Mesenchymal stem cell (in vitro differentiated cells and primary cell): Measurements from ENCODE around the gene LMX1B.
A peak's percentile ranks its signal among the peaks of the same experiment; 100 is the strongest.

Source experiments
- DNase-seq: peaks from one replicate; pipeline ENCODE4 v3.0.0-alpha.2; 2013
- H2AFZ ChIP-seq: one replicate; pipeline ENCODE4 v1.6.1; 2013; ENCODE audit warnings: low read depth, mild to moderate bottlenecking, control low read depth, inconsistent platforms, low read length, moderate library complexity
- H2AK5ac ChIP-seq: 2 replicates; pipeline ENCODE4 v1.6.1; 2013; ENCODE audit warnings: low read length, moderate library complexity, mild to moderate bottlenecking, inconsistent platforms; ENCODE audit not compliant: severe bottlenecking
- H2BK120ac ChIP-seq: one replicate; pipeline ENCODE4 v1.6.1; 2013; ENCODE audit warnings: low read depth, mild to moderate bottlenecking, inconsistent platforms, low read length, moderate library complexity
- H2BK12ac ChIP-seq, 2 experiments: one replicate each; pipeline ENCODE4 v1.6.1; 2013; ENCODE audit warnings: inconsistent platforms in 2 of 2, low read length in 2 of 2, mild to moderate bottlenecking in 2 of 2, moderate library complexity in 2 of 2, control low read depth in 1 of 2
- H2BK15ac ChIP-seq: one replicate; pipeline ENCODE4 v1.6.1; 2013; ENCODE audit warnings: mild to moderate bottlenecking, low read depth, inconsistent platforms; ENCODE audit not compliant: poor library complexity, severe bottlenecking
- H2BK5ac ChIP-seq: 2 replicates; pipeline ENCODE4 v1.6.1; 2013; ENCODE audit warnings: low read depth, mild to moderate bottlenecking, low read length, control low read depth, inconsistent platforms; ENCODE audit not compliant: poor library complexity, severe bottlenecking
- H3K14ac ChIP-seq, 2 experiments: one replicate each; pipeline ENCODE4 v1.6.1; 2013; ENCODE audit warnings: inconsistent platforms in 2 of 2, low read length in 2 of 2, control low read depth in 1 of 2, mild to moderate bottlenecking in 1 of 2, moderate library complexity in 1 of 2
- H3K18ac ChIP-seq, 2 experiments: one replicate each; pipeline ENCODE4 v1.6.1; 2013; ENCODE audit warnings: inconsistent platforms in 2 of 2, low read length in 2 of 2, control low read depth in 1 of 2, low read depth in 1 of 2, mild to moderate bottlenecking in 1 of 2
- H3K23ac ChIP-seq, 2 experiments: one replicate each; pipeline ENCODE4 v1.6.1; 2013; ENCODE audit warnings: inconsistent platforms in 2 of 2, low read length in 2 of 2, mild to moderate bottlenecking in 2 of 2, moderate library complexity in 2 of 2, control low read depth in 1 of 2
- H3K27ac ChIP-seq: 2 replicates; pipeline ENCODE4 v1.5.1; 2013; ENCODE audit warnings: mild to moderate bottlenecking, moderate library complexity, low read length, control low read depth, inconsistent platforms; ENCODE audit not compliant: poor library complexity, severe bottlenecking
- H3K27me3 ChIP-seq, 2 experiments: 2 replicates each; pipeline versions ENCODE4 v1.6.1 to v1.7.0; 2013; ENCODE audit warnings: low read length in 2 of 2, mild to moderate bottlenecking in 2 of 2, moderate library complexity in 2 of 2, control low read depth in 1 of 2, inconsistent platforms in 1 of 2; ENCODE audit not compliant: control insufficient read depth in 1 of 2, insufficient read depth in 1 of 2
- H3K36me3 ChIP-seq, 2 experiments: 2 replicates each; pipeline versions ENCODE4 v1.6.1 to v1.7.0; 2013; ENCODE audit warnings: low read length in 2 of 2, control low read depth in 1 of 2, inconsistent platforms in 1 of 2, low read depth in 1 of 2, mild to moderate bottlenecking in 1 of 2; ENCODE audit not compliant: insufficient read depth in 2 of 2, control insufficient read depth in 1 of 2
- H3K4ac ChIP-seq, 2 experiments: one replicate each; pipeline ENCODE4 v1.6.1; 2013; ENCODE audit warnings: inconsistent platforms in 2 of 2, low read length in 2 of 2, mild to moderate bottlenecking in 2 of 2, moderate library complexity in 2 of 2, control low read depth in 1 of 2, low read depth in 1 of 2
- H3K4me1 ChIP-seq: 2 replicates; pipeline ENCODE4 v1.6.1; 2013; ENCODE audit warnings: low read depth, low read length, control low read depth; ENCODE audit not compliant: control insufficient read depth, insufficient read depth
- H3K4me2 ChIP-seq: 2 replicates; pipeline ENCODE4 v1.6.1; 2013; ENCODE audit warnings: low read length, mild to moderate bottlenecking, inconsistent platforms; ENCODE audit not compliant: poor library complexity, severe bottlenecking
- H3K4me3 ChIP-seq, 2 experiments: 2 replicates each; pipeline versions ENCODE4 v1.5.1 to v1.7.0; 2013; ENCODE audit warnings: low read length in 2 of 2, mild to moderate bottlenecking in 2 of 2, control low read depth in 1 of 2, low read depth in 1 of 2; ENCODE audit not compliant: insufficient read depth in 1 of 2
- H3K79me1 ChIP-seq: replicated peaks from 2 replicates; pipeline ENCODE4 v1.6.1; 2013; ENCODE audit warnings: mild to moderate bottlenecking, control low read depth, low read length, inconsistent platforms; ENCODE audit not compliant: poor library complexity, severe bottlenecking
- H3K9ac ChIP-seq: 2 replicates; pipeline ENCODE4 v1.7.0; 2013; ENCODE audit warnings: mild to moderate bottlenecking, low read length, moderate library complexity
- H3K9me3 ChIP-seq: 2 replicates; pipeline ENCODE4 v1.7.0; 2013; ENCODE audit warnings: mild to moderate bottlenecking, low read length; ENCODE audit not compliant: control insufficient read depth
- H4K8ac ChIP-seq: one replicate; pipeline ENCODE4 v1.6.1; 2013; ENCODE audit warnings: inconsistent platforms, mild to moderate bottlenecking, low read length, moderate library complexity
- H4K91ac ChIP-seq: one replicate; pipeline ENCODE4 v1.6.1; 2013; ENCODE audit warnings: mild to moderate bottlenecking, low read length, inconsistent platforms
- WGBS: methylation state at CpG from one replicate; pipeline ENCODE4 v1.1.7; 2013; ENCODE audit warnings: mixed read lengths; 5-methylcytosine and 5-hydroxymethylcytosine counted together

Gene LMX1B

DNA sequence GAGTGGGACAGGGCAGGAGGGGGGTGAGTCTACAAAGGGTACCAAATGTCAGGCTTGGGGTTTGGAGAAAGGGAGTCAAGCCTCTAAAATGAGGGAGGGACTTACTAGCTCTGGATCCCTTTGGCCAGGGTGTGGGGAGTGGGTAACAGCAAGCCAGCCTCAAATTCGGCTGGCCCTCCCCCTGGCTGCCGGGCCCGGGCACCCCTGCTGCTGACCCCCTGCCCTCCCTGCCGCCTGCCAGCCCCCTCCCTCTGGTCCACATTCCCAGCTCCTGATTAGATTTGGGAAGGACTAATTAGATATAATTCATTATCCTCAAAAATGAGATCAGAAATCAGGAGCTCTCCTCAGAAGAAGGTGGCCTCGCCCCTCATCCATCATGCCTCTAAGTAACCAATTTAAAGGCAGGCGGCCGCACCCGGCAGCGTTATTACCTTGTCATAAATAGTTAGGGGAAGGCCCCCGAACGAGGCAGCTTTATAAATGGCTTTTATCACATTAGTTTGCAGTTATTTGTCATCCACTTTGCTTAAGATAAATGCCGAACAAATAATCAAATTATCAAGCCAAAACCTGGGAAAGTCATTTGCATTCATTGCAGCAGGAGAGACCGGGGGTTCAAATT, 44.6 kb downstream of the LMX1B start:
- H3K79me1 ChIP-seq: no peaks in the 10 kb centered on the region
- H3K18ac ChIP-seq: no peak overlapping the region
- H3K4ac ChIP-seq: no peak overlapping the region
- H3K4me2 ChIP-seq: no peak overlapping the region
- H2BK15ac ChIP-seq: no peak overlapping the region
- H3K4me1 ChIP-seq: peaks cover 17% of the 10 kb centered on the region
- H2AK5ac ChIP-seq: no peak overlapping the region
- H2AFZ ChIP-seq: no peak overlapping the region
- H3K9me3 ChIP-seq: no peaks in the 10 kb centered on the region
- no peaks in the 10 kb centered on the region for H3K36me3 ChIP-seq
- no peak overlapping the region for H3K4me3 ChIP-seq
- H3K23ac ChIP-seq: no peak overlapping the region
- no peak overlapping the region for H2BK120ac ChIP-seq
- no peak for DNase-seq
- peaks cover 64 to 81% of the 10 kb centered on the region in 2 experiments for H3K27me3 ChIP-seq
- 69% methylated on average over 9 of the region's 13 CpGs for WGBS
- no peak overlapping the region for H2BK12ac ChIP-seq
- no peak overlapping the region for H4K91ac ChIP-seq
- H4K8ac ChIP-seq: no peak overlapping the region
- H3K14ac ChIP-seq: no peak overlapping the region
- H2BK5ac ChIP-seq: no peak overlapping the region
- H3K9ac ChIP-seq: no peak overlapping the region
- no peak overlapping the region for H3K27ac ChIP-seq

DNA sequence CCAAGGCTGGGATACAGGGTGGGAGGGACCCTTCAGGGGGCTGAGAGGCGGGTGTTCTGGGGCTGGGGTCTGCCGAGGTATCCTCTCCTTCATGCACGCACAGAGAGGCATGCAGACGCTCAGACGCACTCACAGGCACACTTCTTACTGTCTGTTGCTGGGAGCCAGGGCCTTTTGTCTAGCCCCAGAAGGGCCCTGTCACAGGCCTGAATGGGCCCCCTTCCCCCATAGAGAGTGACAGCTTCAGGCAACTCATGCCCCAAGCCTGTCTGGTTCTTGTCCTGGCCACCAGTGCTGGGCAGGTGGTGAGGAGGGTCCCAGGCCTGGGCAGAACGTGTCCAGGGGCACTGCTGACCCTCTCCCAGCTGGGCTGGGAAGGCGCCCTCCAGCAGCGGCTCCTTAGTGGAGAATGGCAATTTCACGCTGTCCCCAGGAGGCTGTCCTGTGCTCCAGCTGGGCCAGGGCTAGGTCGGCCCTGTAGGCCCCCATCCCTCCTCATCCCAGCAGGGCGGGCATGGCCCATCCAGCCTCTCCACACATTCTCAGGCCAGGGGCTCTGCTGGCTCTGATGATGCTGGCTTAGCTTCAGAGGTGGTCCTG, 45.3 kb downstream of the LMX1B start:
- 69% methylated on average over 10 of the region's 11 CpGs for WGBS
- no peak overlapping the region for H2BK15ac ChIP-seq
- H4K91ac ChIP-seq: no peak overlapping the region
- H3K9me3 ChIP-seq: no peaks in the 10 kb centered on the region
- peaks cover 17% of the 10 kb centered on the region for H3K4me1 ChIP-seq
- no peak overlapping the region for H2BK5ac ChIP-seq
- H2AK5ac ChIP-seq: no peak overlapping the region
- no peak overlapping the region for H3K4me3 ChIP-seq
- H3K36me3 ChIP-seq: no peaks in the 10 kb centered on the region
- H2AFZ ChIP-seq: no peak overlapping the region
- H3K27me3 ChIP-seq: peaks cover 61 to 81% of the 10 kb centered on the region in 2 experiments
- H3K18ac ChIP-seq: no peak overlapping the region
- no peak overlapping the region for H3K27ac ChIP-seq
- DNase-seq: no peak
- H2BK12ac ChIP-seq: no peak overlapping the region
- no peak overlapping the region for H3K4me2 ChIP-seq
- no peaks in the 10 kb centered on the region for H3K79me1 ChIP-seq
- H3K9ac ChIP-seq: no peak overlapping the region
- no peak overlapping the region for H3K23ac ChIP-seq
- H4K8ac ChIP-seq: no peak overlapping the region
- H3K4ac ChIP-seq: no peak overlapping the region
- no peak overlapping the region for H2BK120ac ChIP-seq
- no peak overlapping the region for H3K14ac ChIP-seq

DNA sequence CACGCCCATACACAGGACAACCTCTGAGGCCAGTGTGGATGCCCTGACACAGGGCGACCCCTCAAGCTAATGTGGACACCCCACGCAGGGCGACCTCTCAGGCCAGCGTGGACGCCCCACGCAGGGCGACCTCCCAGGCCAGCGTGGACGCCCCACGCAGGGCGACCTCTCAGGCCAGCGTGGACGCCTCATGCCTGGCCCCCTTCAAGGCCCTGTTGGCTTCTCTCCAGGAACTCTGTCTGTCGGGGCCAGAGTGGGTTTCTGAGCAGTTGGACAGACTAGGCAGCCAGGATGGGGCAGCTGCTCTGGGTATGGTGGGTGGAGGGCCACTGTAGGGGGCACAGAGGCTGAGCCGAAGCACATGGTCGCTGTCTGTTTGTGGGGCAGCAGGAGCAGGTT, 47.4 kb downstream of the LMX1B start:
- Histone ChIP-seq H3K27ac (no peak overlapping the region), H3K4ac (no peak overlapping the region), H3K36me3 (no peaks in the 10 kb centered on the region), H2BK12ac (no peak overlapping the region), H3K79me1 (no peaks in the 10 kb centered on the region), H3K4me1 (peaks cover 25% of the 10 kb centered on the region), H3K18ac (no peak overlapping the region), H3K4me2 (no peak overlapping the region), H2AK5ac (no peak overlapping the region), H3K9ac (no peak overlapping the region), H3K4me3 (no peak overlapping the region), H2BK5ac (no peak overlapping the region), H2BK120ac (no peak overlapping the region), H3K9me3 (no peaks in the 10 kb centered on the region), H4K8ac (no peak overlapping the region), H3K14ac (no peak overlapping the region), H3K23ac (no peak overlapping the region), H4K91ac (no peak overlapping the region), H3K27me3 (peaks cover 61 to 82% of the 10 kb centered on the region in 2 experiments), H2BK15ac (no peak overlapping the region), H2AFZ (no peak overlapping the region)
- WGBS: 90% methylated on average over 17 of the region's 17 CpGs
- no peak for DNase-seq

DNA sequence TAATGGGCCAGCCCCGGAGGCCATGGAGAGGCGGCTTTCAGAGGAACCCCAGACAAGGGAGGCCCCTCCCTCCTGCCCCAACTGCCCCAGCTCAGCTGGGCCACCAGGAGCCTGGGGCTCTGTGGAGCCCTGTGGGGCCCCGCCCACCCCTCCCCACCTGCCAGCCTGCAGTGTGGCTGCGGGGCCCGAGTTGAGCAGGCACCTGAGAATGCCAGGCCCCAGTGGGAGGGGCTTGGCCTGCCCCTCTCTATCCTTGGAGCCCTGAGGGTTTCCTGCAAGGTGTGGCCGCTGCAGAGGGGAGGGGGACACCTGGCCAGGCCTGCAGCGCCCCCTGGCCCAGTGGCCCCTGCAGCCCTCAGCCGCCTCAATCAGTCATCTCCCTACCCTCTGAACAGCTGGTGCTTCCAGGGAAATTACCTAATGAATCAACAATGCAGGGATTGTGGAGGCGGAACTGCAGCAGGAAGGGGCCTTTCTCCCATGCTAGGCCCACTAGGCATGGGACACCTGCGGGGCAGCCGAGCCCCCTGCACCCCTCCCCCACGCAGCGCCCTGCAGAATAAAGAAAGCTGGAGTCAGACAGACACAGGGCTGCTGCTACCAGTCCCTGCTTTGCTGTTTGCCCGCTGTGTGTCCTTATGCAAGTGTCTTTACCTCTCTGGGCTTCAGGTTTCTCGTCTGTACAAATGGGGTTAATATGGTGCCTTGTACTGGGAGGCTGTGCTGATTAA, 48.0 kb downstream of the LMX1B start:
- H3K4me2 ChIP-seq: peak overlapping the region; percentile 40
- H3K9me3 ChIP-seq: no peaks in the 10 kb centered on the region
- H2BK120ac ChIP-seq: no peak overlapping the region
- no peaks in the 10 kb centered on the region for H3K79me1 ChIP-seq
- no peak overlapping the region for H3K23ac ChIP-seq
- no peak for DNase-seq
- no peak overlapping the region for H2AK5ac ChIP-seq
- H4K91ac ChIP-seq: no peak overlapping the region
- H3K27ac ChIP-seq: no peak overlapping the region
- 26% methylated on average over 13 of the region's 15 CpGs for WGBS
- no peak overlapping the region for H4K8ac ChIP-seq
- H3K18ac ChIP-seq: no peak overlapping the region
- no peak overlapping the region for H3K4me3 ChIP-seq
- H3K9ac ChIP-seq: no peak overlapping the region
- peaks cover 61 to 82% of the 10 kb centered on the region in 2 experiments for H3K27me3 ChIP-seq
- H2BK5ac ChIP-seq: no peak overlapping the region
- H3K36me3 ChIP-seq: no peaks in the 10 kb centered on the region
- no peak overlapping the region for H3K14ac ChIP-seq
- H2BK12ac ChIP-seq: no peak overlapping the region
- H3K4ac ChIP-seq: no peak overlapping the region
- H3K4me1 ChIP-seq: peaks cover 25% of the 10 kb centered on the region
- no peak overlapping the region for H2AFZ ChIP-seq
- no peak overlapping the region for H2BK15ac ChIP-seq
